ENCODE results near the gene MS4A6A. TPM values are rescaled to one million over a fixed set of nuclear protein-coding genes. Genes with fewer than 3 reads are reported as not detected.
A peak's percentile ranks its signal among the peaks of the same experiment; 100 is the strongest.

The MS4A6A gene
- total and polyA plus RNA-seq, 9 of the 15 experiments (the other 6 are each of a cell fraction or from before 2014, with no cell fraction given): 0.57 to 9.5 (median 4.2) TPM

GRCh38 chr11:60128376-60128775 is 54.5 kb downstream of the MS4A6A start:
- intact Hi-C loops (cut with micrococcal nuclease): no loop called here
- TF ChIP-seq ZC3H8 (IDR thresholded peaks at IDR 0.05): no peak
- no peak for TF ChIP-seq CEBPB (tag; IDR thresholded peaks at IDR 0.05)
- TF ChIP-seq ZKSCAN3 (CRISPR knock-in tag; IDR thresholded peaks at IDR 0.05): no peak
- TF ChIP-seq SMARCB1 (IDR thresholded peaks at IDR 0.05; ENCODE audit: insufficient read length, low read depth): no peak
- TF ChIP-seq CREB3 (tag; conservative IDR thresholded peaks at IDR 0.05; ENCODE audit: low read depth): no peak
- no peak for TF ChIP-seq HMG20B (CRISPR knock-in tag; IDR thresholded peaks at IDR 0.05)
- no peak for TF ChIP-seq ZNF253 (CRISPR knock-in tag; conservative IDR thresholded peaks at IDR 0.05)
- TF ChIP-seq NFATC3 (IDR thresholded peaks at IDR 0.05): no peak
- TF ChIP-seq, protein P1, sequence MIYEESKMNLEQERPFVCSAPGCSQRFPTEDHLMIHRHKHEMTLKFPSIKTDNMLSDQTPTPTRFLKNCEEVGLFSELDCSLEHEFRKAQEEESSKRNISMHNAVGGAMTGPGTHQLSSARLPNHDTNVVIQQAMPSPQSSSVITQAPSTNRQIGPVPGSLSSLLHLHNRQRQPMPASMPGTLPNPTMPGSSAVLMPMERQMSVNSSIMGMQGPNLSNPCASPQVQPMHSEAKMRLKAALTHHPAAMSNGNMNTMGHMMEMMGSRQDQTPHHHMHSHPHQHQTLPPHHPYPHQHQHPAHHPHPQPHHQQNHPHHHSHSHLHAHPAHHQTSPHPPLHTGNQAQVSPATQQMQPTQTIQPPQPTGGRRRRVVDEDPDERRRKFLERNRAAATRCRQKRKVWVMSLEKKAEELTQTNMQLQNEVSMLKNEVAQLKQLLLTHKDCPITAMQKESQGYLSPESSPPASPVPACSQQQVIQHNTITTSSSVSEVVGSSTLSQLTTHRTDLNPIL (CRISPR knock-in tag; IDR thresholded peaks at IDR 0.05): no peak
- no peak for TF ChIP-seq KAT8 (IDR thresholded peaks at IDR 0.05; ENCODE audit: low read depth)
- TF ChIP-seq YBX1 (IDR thresholded peaks at IDR 0.05): no peak
- TF ChIP-seq HDAC1 (IDR thresholded peaks at IDR 0.05): no peak
- TF ChIP-seq GTF2E2 (tag; IDR thresholded peaks at IDR 0.05): no peak
- Histone ChIP-seq H3K9ac (ENCODE audit: insufficient read depth in 1 of 2, low read depth in 2 of 2, low read length in 2 of 2) (no peak overlapping the region), H3K4me3 (no peak overlapping the region), H2AFZ (ENCODE audit: low read depth, low read length) (peak overlapping the region; percentile 10; the same call in 1 of the 2 replicates), H3K9me1 (ENCODE audit: control insufficient read depth, insufficient read depth, low read length) (no peaks in the 10 kb centered on the region), H3K4me2 (ENCODE audit: insufficient read depth, low read length) (no peak overlapping the region), H3K27ac (ENCODE audit: extremely low read depth, low read depth, low read length) (peak overlapping the region; percentile 81; the same call in 2 of the 3 replicates), H3K27me3 (ENCODE audit: control insufficient read depth in 2 of 2, insufficient read depth in 2 of 2, low read length in 2 of 2) (no peaks in the 10 kb centered on the region), H4K20me1 (replicated peaks; ENCODE audit: control insufficient read depth, insufficient read depth, low read length) (no peaks in the 10 kb centered on the region), H3K9me3 (replicated peaks; ENCODE audit: control insufficient read depth, insufficient read depth, low read depth, low read length) (peaks cover 11% of the 10 kb centered on the region; the same call in 1 of the 2 replicates), H3K36me3 (ENCODE audit: control insufficient read depth, insufficient read depth, low read length) (no peaks in the 10 kb centered on the region), H3K4me1 (replicated peaks in 1 of 2; ENCODE audit: control insufficient read depth in 2 of 2, insufficient read depth in 2 of 2, low read length in 2 of 2) (peaks cover 3 to 23% of the 10 kb centered on the region in 2 experiments; a peak in 3 of 5 replicates), H3K79me2 (ENCODE audit: control insufficient read depth, insufficient read depth, low read length) (no peaks in the 10 kb centered on the region)
- ATAC-seq: no peak
- POLR2A ChIA-PET: no interaction called here
- BruUV-seq (replicated peaks): no TSS peak
- no peak for FAIRE-seq
- CTCF ChIA-PET (ENCODE audit: low intra/inter-chr PET ratio): no interaction called here
- no peak for DNase-seq (ENCODE audit: extremely low read depth in 1 of 4, low spot score in 3 of 4)
- in situ Hi-C loops (cut with MboI): no loop called here
- WGBS (ENCODE audit: insufficient coverage, low coverage, missing lambda C conversion rate): 85% methylated on average over 2 of the region's 2 CpGs

All from K562 (cell line).